SU-DHL-6 (cell line): ENCODE measurements around the gene MSH6.
A peak's percentile ranks its signal among the peaks of the same experiment; 100 is the strongest.

Source experiments
- H2AFZ ChIP-seq: fragments of 200-600 bp; sonication (generic); 2 replicates; pipeline ENCODE4 v1.6.1; 2014; ENCODE audit warnings: low read depth, mild to moderate bottlenecking, moderate library complexity, mixed read lengths, antibody characterized with exemption, low read length; ENCODE audit not compliant: severe bottlenecking
- H3F3A ChIP-seq: fragments of 200-600 bp; shearing (Covaris generic); 2 replicates; pipeline ENCODE4 v1.6.0; 2016; ENCODE audit warnings: antibody characterized with exemption, mild to moderate bottlenecking; ENCODE audit not compliant: insufficient read depth
- H3K27ac ChIP-seq: fragments of 200-600 bp; sonication (generic); 2 replicates; pipeline ENCODE4 v1.5.1; 2016; ENCODE audit warnings: low read depth, mild to moderate bottlenecking, low read length, moderate library complexity, mixed read lengths
- H3K27me3 ChIP-seq: fragments of 200-600 bp; sonication (generic), shearing (Covaris generic); 2 replicates; pipeline ENCODE4 v1.6.0; 2014; ENCODE audit warnings: mild to moderate bottlenecking, low read length
- H3K36me3 ChIP-seq: fragments of 200-600 bp; sonication (generic); 2 replicates; pipeline ENCODE4 v1.6.1; 2014; ENCODE audit warnings: mild to moderate bottlenecking, low read length, mixed read lengths
- H3K4me2 ChIP-seq: fragments of 300-600, 200-600 bp; shearing (Covaris generic), sonication (generic); 2 replicates; pipeline ENCODE4 v1.6.0; 2014; ENCODE audit warnings: low read length, low read depth, mild to moderate bottlenecking; ENCODE audit not compliant: poor library complexity, severe bottlenecking
- H3K4me3 ChIP-seq: fragments of 200-600 bp; sonication (generic); 2 replicates; pipeline ENCODE4 v1.5.1; 2014; ENCODE audit warnings: antibody characterized with exemption, low read length, mild to moderate bottlenecking, mixed read lengths; ENCODE audit not compliant: insufficient read depth, poor library complexity, severe bottlenecking
- H3K79me2 ChIP-seq: fragments of 200-600 bp; sonication (generic); 2 replicates; pipeline ENCODE4 v1.6.1; 2014; ENCODE audit warnings: mild to moderate bottlenecking, low read length, moderate library complexity; ENCODE audit not compliant: insufficient read depth
- H3K9ac ChIP-seq: fragments of 200-600 bp; sonication (generic); 2 replicates; pipeline ENCODE4 v1.7.0; 2014; ENCODE audit warnings: mild to moderate bottlenecking, low read length
- H3K9me2 ChIP-seq: fragments of 200-600 bp; sonication (generic); replicated peaks from 2 replicates; pipeline ENCODE4 v1.6.1; 2014; ENCODE audit warnings: low read length; ENCODE audit not compliant: insufficient read depth
- H3K9me3 ChIP-seq: fragments of 200-600 bp; sonication (generic); 2 replicates; pipeline ENCODE4 v1.6.1; 2014; ENCODE audit warnings: low read length, mixed read lengths; ENCODE audit not compliant: insufficient read depth
- H4K20me1 ChIP-seq: fragments of 200-600 bp; sonication (generic); 2 replicates; pipeline ENCODE4 v1.6.1; 2014; ENCODE audit warnings: low read depth, mild to moderate bottlenecking, antibody characterized with exemption, low read length, moderate library complexity, mixed read lengths
- CTCF ChIP-seq: fragments of 200-600 bp; sonication (generic); IDR thresholded peaks from one replicate; pipeline ENCODE4 v1.5.1; 2017; ENCODE audit warnings: antibody characterized with exemption, mild to moderate bottlenecking, low read length, moderate library complexity; ENCODE audit not compliant: insufficient read depth, poor library complexity, severe bottlenecking
- EZH2phosphoT487 ChIP-seq: fragments of 200-600 bp; sonication (generic), shearing (Covaris generic); conservative IDR thresholded peaks from 2 replicates; pipeline ENCODE4 v1.6.1; 2018; ENCODE audit warnings: mild to moderate bottlenecking, antibody characterized with exemption, low read length, moderate library complexity, mixed read lengths

MSH6 gene

GRCh38 chr2:47747878-47748277, 35.1 kb upstream of the MSH6 start:
- TF ChIP-seq CTCF (no peak), EZH2phosphoT487 (no peak)
- H3K27ac ChIP-seq = 0 out of 2 replicates have a peak overlapping the region, but pooled peaks have one; percentile 2

GRCh38 chr2:47751856-47752414, 31.0 kb upstream of the MSH6 start:
- Histone ChIP-seq H4K20me1 (no peaks in the 10 kb centered on the region), H3K27me3 (no peaks in the 10 kb centered on the region), H3K4me3 (no peak overlapping the region), H3K9me2 (no peaks in the 10 kb centered on the region), H3K9me3 (no peaks in the 10 kb centered on the region), H3K36me3 (peaks cover 30% of the 10 kb centered on the region), H3K27ac (peak overlapping the region; percentile 91), H2AFZ (no peak overlapping the region), H3K9ac (peak overlapping the region; percentile 58), H3K79me2 (peaks cover 66% of the 10 kb centered on the region), H3K4me2 (peak overlapping the region; percentile 51), H3F3A (peaks cover 40% of the 10 kb centered on the region)
- TF ChIP-seq EZH2phosphoT487 (no peak), CTCF (no peak)

More at GRCh38 chr2:47747878-47748277, 35.1 kb upstream of the MSH6 start:
- Histone ChIP-seq H3K4me2 (no peak overlapping the region), H3K79me2 (peaks cover 76% of the 10 kb centered on the region), H4K20me1 (no peaks in the 10 kb centered on the region), H3K9me3 (no peaks in the 10 kb centered on the region), H3K27me3 (no peaks in the 10 kb centered on the region), H3K36me3 (peaks cover 49% of the 10 kb centered on the region), H3K9me2 (no peaks in the 10 kb centered on the region), H2AFZ (no peak overlapping the region), H3K4me3 (no peak overlapping the region), H3F3A (peaks cover 21% of the 10 kb centered on the region), H3K9ac (no peak overlapping the region)

GRCh38 chr2:47767497-47767844, 15.5 kb upstream of the MSH6 start:
- H3K4me2 ChIP-seq = peak overlapping the region; percentile 42
- H3K79me2 ChIP-seq = peaks cover 21% of the 10 kb centered on the region
- H3K9me3 ChIP-seq = no peaks in the 10 kb centered on the region
- no peak overlapping the region for H3K4me3 ChIP-seq
- H3K36me3 ChIP-seq = no peaks in the 10 kb centered on the region; the same call in 1 of the 2 replicates
- no peak for TF ChIP-seq CTCF
- no peak for TF ChIP-seq EZH2phosphoT487
- H3K27ac ChIP-seq = peak overlapping the region; percentile 93
- peaks cover 46% of the 10 kb centered on the region for H3F3A ChIP-seq
- peak overlapping the region; percentile 24 for H3K9ac ChIP-seq
- no peaks in the 10 kb centered on the region for H4K20me1 ChIP-seq
- no peaks in the 10 kb centered on the region for H3K27me3 ChIP-seq
- no peaks in the 10 kb centered on the region for H3K9me2 ChIP-seq
- no peak overlapping the region for H2AFZ ChIP-seq
